GM12874 (cell line): Measurements from ENCODE around the gene MGAT5.

Experiments
- TF ChIP-seq, protein P1 (sequence below): IDR thresholded peaks from 2 replicates; pipeline ENCODE4 v1.5.1; 2011; ENCODE audit warnings: low read depth, mild to moderate bottlenecking, control low read depth, low read length, moderate library complexity; ENCODE audit not compliant: insufficient read depth

Gene MGAT5

DNA sequence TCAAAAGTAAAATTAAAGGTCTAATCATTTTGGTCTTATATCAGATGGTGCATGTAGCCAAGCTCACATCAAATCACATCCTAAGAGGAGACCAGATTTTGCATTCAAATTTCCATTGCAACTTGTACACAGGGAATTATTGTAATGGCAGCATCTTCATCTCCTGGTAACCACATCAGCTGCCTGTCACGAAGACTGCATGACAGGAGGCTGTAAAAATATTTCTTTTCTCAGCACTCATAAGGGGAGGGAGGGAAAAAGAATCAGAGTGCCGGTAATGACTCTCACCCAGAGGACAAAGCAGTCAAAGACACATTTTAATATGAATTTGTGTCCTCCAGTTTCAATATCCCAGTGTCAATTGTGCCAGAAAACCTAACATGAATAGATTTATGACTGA is 248.2 kb downstream of the MGAT5 start:
- TF ChIP-seq, protein P1, sequence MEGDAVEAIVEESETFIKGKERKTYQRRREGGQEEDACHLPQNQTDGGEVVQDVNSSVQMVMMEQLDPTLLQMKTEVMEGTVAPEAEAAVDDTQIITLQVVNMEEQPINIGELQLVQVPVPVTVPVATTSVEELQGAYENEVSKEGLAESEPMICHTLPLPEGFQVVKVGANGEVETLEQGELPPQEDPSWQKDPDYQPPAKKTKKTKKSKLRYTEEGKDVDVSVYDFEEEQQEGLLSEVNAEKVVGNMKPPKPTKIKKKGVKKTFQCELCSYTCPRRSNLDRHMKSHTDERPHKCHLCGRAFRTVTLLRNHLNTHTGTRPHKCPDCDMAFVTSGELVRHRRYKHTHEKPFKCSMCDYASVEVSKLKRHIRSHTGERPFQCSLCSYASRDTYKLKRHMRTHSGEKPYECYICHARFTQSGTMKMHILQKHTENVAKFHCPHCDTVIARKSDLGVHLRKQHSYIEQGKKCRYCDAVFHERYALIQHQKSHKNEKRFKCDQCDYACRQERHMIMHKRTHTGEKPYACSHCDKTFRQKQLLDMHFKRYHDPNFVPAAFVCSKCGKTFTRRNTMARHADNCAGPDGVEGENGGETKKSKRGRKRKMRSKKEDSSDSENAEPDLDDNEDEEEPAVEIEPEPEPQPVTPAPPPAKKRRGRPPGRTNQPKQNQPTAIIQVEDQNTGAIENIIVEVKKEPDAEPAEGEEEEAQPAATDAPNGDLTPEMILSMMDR: no peak
